ENCODE measurements around the gene PDGFRB.

DNA sequence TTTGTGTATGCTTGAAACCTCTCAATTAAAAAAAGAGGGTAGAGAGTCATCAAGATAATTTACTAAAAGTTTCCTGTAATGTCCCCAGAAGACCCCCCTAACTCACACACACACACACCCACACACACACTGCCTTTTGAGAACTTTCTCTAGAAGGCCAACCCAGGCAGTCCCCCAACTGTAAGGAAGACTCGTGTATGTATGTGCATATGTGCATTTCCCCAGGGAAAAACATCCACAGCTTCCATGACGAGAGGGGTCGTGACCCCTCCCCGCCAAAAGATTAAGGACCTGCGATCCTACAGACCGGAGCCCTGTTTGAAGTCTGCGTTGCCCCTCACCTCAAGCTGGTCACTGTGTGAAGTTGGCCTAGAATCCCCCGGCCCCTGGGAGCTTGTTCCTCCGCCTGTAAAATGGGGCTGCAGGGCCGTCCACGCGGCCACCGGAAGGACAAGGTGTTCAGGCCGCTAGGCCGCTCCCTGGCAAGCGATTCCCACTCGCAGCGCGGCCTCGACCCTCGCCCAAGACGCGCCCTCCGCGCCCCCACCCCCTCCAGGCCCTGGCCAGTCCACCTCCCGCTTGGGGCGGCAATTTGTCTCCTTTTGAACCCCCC, 10.5 kb upstream of the PDGFRB start:
- TF ChIP-seq CTCF (optimal IDR thresholded peaks at IDR 0.05 in 1 of 3, IDR thresholded peaks at IDR 0.05 in 1 of 3, conservative IDR thresholded peaks at IDR 0.05 in 1 of 3; ENCODE audit: extremely low read depth in 1 of 3, insufficient read depth in 2 of 3, low read length in 3 of 3) (no peak), EZH2 (IDR thresholded peaks at IDR 0.05; ENCODE audit: low read length) (peak; percentile 61)
